ENCODE data around the gene CLDN17. TPM values are rescaled to one million over a fixed set of nuclear protein-coding genes. Genes with fewer than 3 reads are reported as not detected.

The CLDN17 gene
- total RNA-seq, 1 experiment from 2014 or later = not detected

GRCh38 chr21:30146558-30147282 lies 19.9 kb downstream of the CLDN17 start:
- DNase-seq (ENCODE audit: low read depth) = no peak
- in situ Hi-C loops (cut with HindIII; ENCODE audit: low pct_unique_long_range_greater_than_20kb, low sequenced_read_pairs) = no loop called here

- in situ Hi-C loops (cut with HindIII; ENCODE audit: low pct_unique_long_range_greater_than_20kb, low sequenced_read_pairs) = no loop called here
- no peak for DNase-seq (ENCODE audit: low read depth)
Observed at GRCh38 chr21:30138483-30138882, 28.1 kb downstream of the CLDN17 start.

- in situ Hi-C loops (cut with HindIII; ENCODE audit: low pct_unique_long_range_greater_than_20kb, low sequenced_read_pairs) = no loop called here
- no peak for DNase-seq (ENCODE audit: low read depth)
Observed at GRCh38 chr21:30129246-30129645, 37.4 kb downstream of the CLDN17 start.

- in situ Hi-C loops (cut with HindIII; ENCODE audit: low pct_unique_long_range_greater_than_20kb, low sequenced_read_pairs) = no loop called here
- DNase-seq (ENCODE audit: low read depth) = no peak
Observed at GRCh38 chr21:30126576-30126975, 40.0 kb downstream of the CLDN17 start.

- in situ Hi-C loops (cut with HindIII; ENCODE audit: low pct_unique_long_range_greater_than_20kb, low sequenced_read_pairs) = no loop called here
- DNase-seq (ENCODE audit: low read depth) = no peak
Observed at GRCh38 chr21:30117631-30118030, 49.0 kb downstream of the CLDN17 start.

- no peak for DNase-seq (ENCODE audit: low read depth)
- in situ Hi-C loops (cut with HindIII; ENCODE audit: low pct_unique_long_range_greater_than_20kb, low sequenced_read_pairs) = no loop called here
Observed at GRCh38 chr21:30116479-30116878, 50.1 kb downstream of the CLDN17 start.

Other genes with a start within 250 kb of the CLDN17 start
- gene GRIK1, start 226.8 kb downstream of the CLDN17 start, total RNA-seq (2014; rRNA removed; shearing (Covaris generic); ENCODE audit: low replicate concordance) = not detected in 2 replicates
- not detected in 2 replicates for gene CLDN8, start 49.3 kb upstream of the CLDN17 start, total RNA-seq (2014; rRNA removed; shearing (Covaris generic); ENCODE audit: low replicate concordance)
- not detected in 2 replicates for gene KRTAP24-1, start 116.1 kb upstream of the CLDN17 start, total RNA-seq (2014; rRNA removed; shearing (Covaris generic); ENCODE audit: low replicate concordance)
- not detected in 2 replicates for gene KRTAP25-1, start 122.7 kb upstream of the CLDN17 start, total RNA-seq (2014; rRNA removed; shearing (Covaris generic); ENCODE audit: low replicate concordance)
- not detected in 2 replicates for gene KRTAP26-1, start 153.5 kb upstream of the CLDN17 start, total RNA-seq (2014; rRNA removed; shearing (Covaris generic); ENCODE audit: low replicate concordance)
- not detected in 2 replicates for gene KRTAP27-1, start 170.9 kb upstream of the CLDN17 start, total RNA-seq (2014; rRNA removed; shearing (Covaris generic); ENCODE audit: low replicate concordance)
- not detected in 2 replicates for gene KRTAP23-1, start 181.8 kb upstream of the CLDN17 start, total RNA-seq (2014; rRNA removed; shearing (Covaris generic); ENCODE audit: low replicate concordance)
- not detected in 2 replicates for gene KRTAP13-2, start 205.5 kb upstream of the CLDN17 start, total RNA-seq (2014; rRNA removed; shearing (Covaris generic); ENCODE audit: low replicate concordance)
- not detected in 2 replicates for gene KRTAP13-1, start 229.2 kb upstream of the CLDN17 start, total RNA-seq (2014; rRNA removed; shearing (Covaris generic); ENCODE audit: low replicate concordance)

Measured in Caki2 (cell line).